Right ventricle myocardium inferior (tissue), 1 donor: ENCODE results near the gene CATSPERZ. TPM values are rescaled to one million over a fixed set of nuclear protein-coding genes. Genes with fewer than 3 reads are reported as not detected.
A peak's percentile ranks its signal among the peaks of the same experiment; 100 is the strongest.

ENCODE experiments used
- ATAC-seq: fragments of 200-7000 bp; cut with Tn5 transposase; one replicate; pipeline ENCODE4 v1.9.1; 2020; ENCODE audit warnings: mild to moderate bottlenecking, moderate library complexity
- DNase-seq: peaks from one replicate; pipeline ENCODE4 v3.0.0; 2021; ENCODE audit errors: missing footprints
- intact Hi-C: fragments of 100-400 bp; cut with DNase I; formaldehyde crosslinking; loops from one replicate; pipeline ENCODE4 v1.11.0; 2022
- long read RNA-seq: library from polyadenylated mRNA; unstranded; transcript quantifications from one replicate; pipeline ENCODE4 v2.0.0, GENCODE V29; 2021
- total RNA-seq: library from RNA; stranded (reverse); fragmentation: NEBNext Ultra II Directional; extraction: Animal tissue kit (Norgen Biotek cat#: 25700); gene quantifications from one replicate; pipeline ENCODE4 v1.2.1, GENCODE V29; 2021
- donor health status: DM: no; HTN: yes; CAD: no; lungs with severe emphysema.

Gene CATSPERZ
- total RNA-seq, result not detected
- long read RNA-seq, result 0 reads

GRCh38 chr11:64299847-64300648 lies at the start of gene CATSPERZ:
Gene CATSPERZ (plus strand): TSS chr11:64300358. CDS start chr11:64300411, 53 bp downstream.
- DNase-seq (peak; percentile 60), ATAC-seq (no peak)
- intact Hi-C loops, result loop anchor here (5.0 kb wide), 2 partner anchors 48 to 113 kb away; partner anchors contain the start of genes PLCB3 and STIP1

- intact Hi-C loops, result loop anchor here (5.0 kb wide), 1 partner anchor 52 kb away; the partner anchor contains the start of gene CATSPERZ
- no peak for ATAC-seq
- no peak for DNase-seq
Measured at GRCh38 chr11:64250415-64251015, 49.6 kb upstream of the CATSPERZ start.

- peak; percentile 63 for ATAC-seq
- intact Hi-C loops, result loop anchor here (5.0 kb wide), 1 partner anchor 51 kb away; the partner anchor contains the start of gene CATSPERZ
- peak; percentile 86 for DNase-seq
Measured at GRCh38 chr11:64251016-64251752, 49.0 kb upstream of the CATSPERZ start, which contains the start of gene PLCB3. Gene PLCB3 (plus strand): TSS chr11:64251530. CDS start chr11:64251650, 120 bp downstream.

GRCh38 chr11:64251753-64252002 lies 48.5 kb upstream of the CATSPERZ start:
- intact Hi-C loops, result loop anchor here (5.0 kb wide), 1 partner anchor 51 kb away; the partner anchor contains the start of gene CATSPERZ
- ATAC-seq, result no peak
- no peak for DNase-seq

GRCh38 chr11:64252003-64252872 lies 47.9 kb upstream of the CATSPERZ start:
- ATAC-seq (peak; percentile 11), DNase-seq (peak; percentile 75)
- intact Hi-C loops, result loop anchor here (5.0 kb wide), 1 partner anchor 50 kb away; the partner anchor contains the start of gene CATSPERZ

GRCh38 chr11:64253043-64253442 lies 47.1 kb upstream of the CATSPERZ start:
- intact Hi-C loops, result loop anchor here (5.0 kb wide), 1 partner anchor 49 kb away; the partner anchor contains the start of gene CATSPERZ
- DNase-seq, result no peak
- no peak for ATAC-seq

GRCh38 chr11:64253481-64253880 lies 46.7 kb upstream of the CATSPERZ start:
- intact Hi-C loops, result loop anchor here (5.0 kb wide), 1 partner anchor 49 kb away; the partner anchor contains the start of gene CATSPERZ
- DNase-seq (peak; percentile 64), ATAC-seq (no peak)

- no peak for ATAC-seq
- DNase-seq, result no peak
- intact Hi-C loops, result loop anchor here (5.0 kb wide), 1 partner anchor 48 kb away; the partner anchor contains the start of gene CATSPERZ
Measured at GRCh38 chr11:64254326-64254725, 45.8 kb upstream of the CATSPERZ start.

GRCh38 chr11:64255135-64256128 lies 44.7 kb upstream of the CATSPERZ start:
- intact Hi-C loops, result no loop called here
- ATAC-seq, result no peak
- DNase-seq, result no peak

GRCh38 chr11:64256300-64256699 lies 43.9 kb upstream of the CATSPERZ start:
- intact Hi-C loops, result no loop called here
- DNase-seq, result no peak
- no peak for ATAC-seq

GRCh38 chr11:64258356-64258755 lies 41.8 kb upstream of the CATSPERZ start:
- intact Hi-C loops, result no loop called here
- DNase-seq, result no peak
- no peak for ATAC-seq

- no peak for ATAC-seq
- peak; percentile 55 for DNase-seq
- intact Hi-C loops, result no loop called here
Measured at GRCh38 chr11:64258946-64259532, 41.1 kb upstream of the CATSPERZ start.

- no peak for DNase-seq
- ATAC-seq, result no peak
- intact Hi-C loops, result no loop called here
Measured at GRCh38 chr11:64259533-64260067, 40.6 kb upstream of the CATSPERZ start.

GRCh38 chr11:64260147-64260708 lies 39.9 kb upstream of the CATSPERZ start:
- intact Hi-C loops, result no loop called here
- DNase-seq (no peak), ATAC-seq (no peak)

- ATAC-seq (no peak), DNase-seq (no peak)
- intact Hi-C loops, result no loop called here
Measured at GRCh38 chr11:64261556-64262080, 38.5 kb upstream of the CATSPERZ start.
